ENCODE results near the gene CXCR6. TPM values are rescaled to one million over a fixed set of nuclear protein-coding genes. Genes with fewer than 3 reads are reported as not detected.

The CXCR6 gene
- total and polyA plus RNA-seq, 2 of the 13 experiments (the other 11 are each of a cell fraction or from before 2014, with no cell fraction given) = not detected

DNA sequence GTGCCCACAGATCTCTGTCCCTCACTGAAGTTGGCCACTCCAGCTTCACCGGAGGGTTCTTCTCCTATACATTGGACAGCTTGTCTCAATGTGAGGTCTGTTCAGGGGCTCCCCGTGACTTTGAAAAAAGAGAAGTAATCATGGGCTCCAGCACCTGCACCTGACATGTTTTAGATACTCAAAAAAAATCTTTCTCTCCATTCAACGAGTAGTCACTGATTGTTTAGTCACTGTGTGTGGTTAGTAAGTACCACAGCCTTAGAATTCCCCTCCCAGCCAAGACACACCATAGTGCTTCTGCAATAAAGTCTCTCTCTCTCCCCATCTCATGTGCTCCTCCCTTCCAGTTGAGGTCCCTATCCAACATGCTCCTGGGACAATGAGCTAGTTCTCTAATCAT is 38.3 kb upstream of the CXCR6 start (continued):
- TF ChIP-seq, protein P1, sequence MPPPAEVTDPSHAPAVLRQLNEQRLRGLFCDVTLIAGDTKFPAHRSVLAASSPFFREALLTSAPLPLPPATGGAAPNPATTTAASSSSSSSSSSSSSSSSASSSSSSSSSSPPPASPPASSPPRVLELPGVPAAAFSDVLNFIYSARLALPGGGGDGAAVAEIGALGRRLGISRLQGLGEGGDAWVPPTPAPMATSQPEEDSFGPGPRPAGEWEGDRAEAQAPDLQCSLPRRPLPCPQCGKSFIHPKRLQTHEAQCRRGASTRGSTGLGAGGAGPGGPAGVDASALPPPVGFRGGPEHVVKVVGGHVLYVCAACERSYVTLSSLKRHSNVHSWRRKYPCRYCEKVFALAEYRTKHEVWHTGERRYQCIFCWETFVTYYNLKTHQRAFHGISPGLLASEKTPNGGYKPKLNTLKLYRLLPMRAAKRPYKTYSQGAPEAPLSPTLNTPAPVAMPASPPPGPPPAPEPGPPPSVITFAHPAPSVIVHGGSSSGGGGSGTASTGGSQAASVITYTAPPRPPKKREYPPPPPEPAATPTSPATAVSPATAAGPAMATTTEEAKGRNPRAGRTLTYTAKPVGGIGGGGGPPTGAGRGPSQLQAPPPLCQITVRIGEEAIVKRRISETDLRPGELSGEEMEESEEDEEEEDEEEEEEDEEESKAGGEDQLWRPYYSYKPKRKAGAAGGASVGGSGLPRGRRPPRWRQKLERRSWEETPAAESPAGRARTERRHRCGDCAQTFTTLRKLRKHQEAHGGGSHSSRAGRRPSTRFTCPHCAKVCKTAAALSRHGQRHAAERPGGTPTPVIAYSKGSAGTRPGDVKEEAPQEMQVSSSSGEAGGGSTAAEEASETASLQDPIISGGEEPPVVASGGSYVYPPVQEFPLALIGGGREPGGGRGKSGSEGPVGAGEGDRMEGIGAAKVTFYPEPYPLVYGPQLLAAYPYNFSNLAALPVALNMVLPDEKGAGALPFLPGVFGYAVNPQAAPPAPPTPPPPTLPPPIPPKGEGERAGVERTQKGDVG (CRISPR knock-in tag; IDR thresholded peaks at IDR 0.05; ENCODE audit: borderline replicate concordance) = no peak

DNA sequence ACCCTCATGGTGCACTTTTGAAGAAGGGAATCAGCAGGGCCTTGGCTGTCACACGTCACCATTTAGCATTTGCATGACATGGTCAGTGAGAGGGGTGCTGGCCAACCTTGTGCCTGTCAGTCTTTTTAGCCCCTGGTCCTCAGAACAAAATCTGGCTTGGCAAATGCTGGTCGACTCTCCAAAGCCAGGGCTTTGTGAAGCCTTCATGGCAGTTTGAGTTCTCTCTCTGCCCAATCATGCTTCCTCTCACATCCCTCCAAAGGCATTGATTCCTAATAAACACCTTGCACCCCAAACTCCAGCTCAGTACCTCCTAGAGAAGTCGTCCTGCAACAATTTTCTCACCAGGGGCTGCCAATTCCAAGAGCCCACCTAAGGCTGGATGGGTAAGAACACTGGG is 37.5 kb upstream of the CXCR6 start:
- Histone ChIP-seq H3K79me2 (ENCODE audit: insufficient read depth, low read length) (no peaks in the 10 kb centered on the region), H4K20me1 (ENCODE audit: insufficient read depth, low read length) (no peaks in the 10 kb centered on the region), H3K27ac (ENCODE audit: extremely low read length, insufficient read depth, low read length) (no peak overlapping the region), H3K4me1 (ENCODE audit: insufficient read depth, low read length) (peaks cover 8% of the 10 kb centered on the region; the same call in 1 of the 2 replicates), H3K4me3 (replicated peaks in 1 of 3; ENCODE audit: insufficient read depth in 1 of 3, low read depth in 2 of 3, low read length in 3 of 3) (no peak overlapping the region), H3K9ac (ENCODE audit: insufficient read depth, low read depth, low read length) (no peak overlapping the region), H3K27me3 (ENCODE audit: control insufficient read depth in 1 of 2, insufficient read depth in 2 of 2, low read length in 2 of 2) (no peaks in the 10 kb centered on the region), H3K36me3 (replicated peaks in 1 of 2; ENCODE audit: control insufficient read depth in 1 of 2, insufficient read depth in 2 of 2, low read length in 2 of 2) (no peaks in the 10 kb centered on the region), H2AFZ (ENCODE audit: low read length) (no peak overlapping the region), H3K9me3 (ENCODE audit: low read length) (no peaks in the 10 kb centered on the region), H3K4me2 (ENCODE audit: low read depth, low read length) (no peak overlapping the region)
- intact Hi-C loops (cut with micrococcal nuclease; ENCODE audit: unreplicated experiment) (no loop called here), in situ Hi-C loops (cut with HindIII; ENCODE audit: extremely low pct_ligation_motif_present, low pct_unique_long_range_greater_than_20kb) (loop anchor here (25.0 kb wide), 1 partner anchor 668 kb away; the partner anchor contains the start of gene TMEM158)
- POLR2A ChIA-PET = no interaction called here
- BruUV-seq (replicated peaks) = no TSS peak
- TF ChIP-seq GZF1 (CRISPR knock-in tag; IDR thresholded peaks at IDR 0.05) = no peak
- no peak for TF ChIP-seq ZNF10 (CRISPR knock-in tag; IDR thresholded peaks at IDR 0.05; ENCODE audit: borderline replicate concordance, low read depth)
- TF ChIP-seq KDM4B (CRISPR knock-in tag; IDR thresholded peaks at IDR 0.05) = no peak
- no peak for TF ChIP-seq TCF7 (IDR thresholded peaks at IDR 0.05; ENCODE audit: low read depth)
- TF ChIP-seq, protein P2, sequence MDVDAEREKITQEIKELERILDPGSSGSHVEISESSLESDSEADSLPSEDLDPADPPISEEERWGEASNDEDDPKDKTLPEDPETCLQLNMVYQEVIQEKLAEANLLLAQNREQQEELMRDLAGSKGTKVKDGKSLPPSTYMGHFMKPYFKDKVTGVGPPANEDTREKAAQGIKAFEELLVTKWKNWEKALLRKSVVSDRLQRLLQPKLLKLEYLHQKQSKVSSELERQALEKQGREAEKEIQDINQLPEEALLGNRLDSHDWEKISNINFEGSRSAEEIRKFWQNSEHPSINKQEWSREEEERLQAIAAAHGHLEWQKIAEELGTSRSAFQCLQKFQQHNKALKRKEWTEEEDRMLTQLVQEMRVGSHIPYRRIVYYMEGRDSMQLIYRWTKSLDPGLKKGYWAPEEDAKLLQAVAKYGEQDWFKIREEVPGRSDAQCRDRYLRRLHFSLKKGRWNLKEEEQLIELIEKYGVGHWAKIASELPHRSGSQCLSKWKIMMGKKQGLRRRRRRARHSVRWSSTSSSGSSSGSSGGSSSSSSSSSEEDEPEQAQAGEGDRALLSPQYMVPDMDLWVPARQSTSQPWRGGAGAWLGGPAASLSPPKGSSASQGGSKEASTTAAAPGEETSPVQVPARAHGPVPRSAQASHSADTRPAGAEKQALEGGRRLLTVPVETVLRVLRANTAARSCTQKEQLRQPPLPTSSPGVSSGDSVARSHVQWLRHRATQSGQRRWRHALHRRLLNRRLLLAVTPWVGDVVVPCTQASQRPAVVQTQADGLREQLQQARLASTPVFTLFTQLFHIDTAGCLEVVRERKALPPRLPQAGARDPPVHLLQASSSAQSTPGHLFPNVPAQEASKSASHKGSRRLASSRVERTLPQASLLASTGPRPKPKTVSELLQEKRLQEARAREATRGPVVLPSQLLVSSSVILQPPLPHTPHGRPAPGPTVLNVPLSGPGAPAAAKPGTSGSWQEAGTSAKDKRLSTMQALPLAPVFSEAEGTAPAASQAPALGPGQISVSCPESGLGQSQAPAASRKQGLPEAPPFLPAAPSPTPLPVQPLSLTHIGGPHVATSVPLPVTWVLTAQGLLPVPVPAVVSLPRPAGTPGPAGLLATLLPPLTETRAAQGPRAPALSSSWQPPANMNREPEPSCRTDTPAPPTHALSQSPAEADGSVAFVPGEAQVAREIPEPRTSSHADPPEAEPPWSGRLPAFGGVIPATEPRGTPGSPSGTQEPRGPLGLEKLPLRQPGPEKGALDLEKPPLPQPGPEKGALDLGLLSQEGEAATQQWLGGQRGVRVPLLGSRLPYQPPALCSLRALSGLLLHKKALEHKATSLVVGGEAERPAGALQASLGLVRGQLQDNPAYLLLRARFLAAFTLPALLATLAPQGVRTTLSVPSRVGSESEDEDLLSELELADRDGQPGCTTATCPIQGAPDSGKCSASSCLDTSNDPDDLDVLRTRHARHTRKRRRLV (CRISPR knock-in tag; IDR thresholded peaks at IDR 0.05) = no peak
- TF ChIP-seq XBP1 (CRISPR knock-in tag; IDR thresholded peaks at IDR 0.05) = no peak
- CTCF ChIA-PET (ENCODE audit: low intra/inter-chr PET ratio, low total read pairs) = interaction anchor here (2.0 kb wide), 1 partner anchor 145 kb away, joined by 9 read pairs; no protein-coding TSS in a partner anchor
- WGBS (ENCODE audit: low lambda C conversion rate) = 0% methylated on average over 2 of the region's 3 CpGs
- no peak for FAIRE-seq
- no peak for DNase-seq (ENCODE audit: low spot score)
- ATAC-seq = no peak
